GM12891 (cell line): ENCODE data around the gene PNLIPRP1.

Experiments used
- PAX5 ChIP-seq: IDR thresholded peaks from 2 replicates; pipeline ENCODE4 v1.6.1; 2011; ENCODE audit warnings: low read length, moderate library complexity, mild to moderate bottlenecking; ENCODE audit not compliant: insufficient read depth, severe bottlenecking
- POLR2A ChIP-seq: IDR thresholded peaks from 2 replicates; pipeline ENCODE4 v1.6.1; 2011; ENCODE audit warnings: low read depth, low read length, control low read depth
- POLR2AphosphoS5 ChIP-seq: IDR thresholded peaks from 2 replicates; pipeline ENCODE4 v1.6.1; 2011; ENCODE audit warnings: low read depth, low read length, control low read depth
- TAF1 ChIP-seq: IDR thresholded peaks from 2 replicates; pipeline ENCODE4 v1.6.1; 2011; ENCODE audit warnings: low read depth, low read length, control low read depth

- TF ChIP-seq TAF1 (no peak), POLR2A (no peak), POLR2AphosphoS5 (no peak), PAX5 (no peak)
Measured at GRCh38 chr10:116633216-116633600, 42.4 kb downstream of the PNLIPRP1 start.
